A673 (cell line): ENCODE data around the gene EFNA3. TPM values are rescaled to one million over a fixed set of nuclear protein-coding genes. Genes with fewer than 3 reads are reported as not detected.

Source experiments
- BruUV-seq: library from RNA; stranded (reverse); fragments of 400-500 nt; replicated peaks from 2 replicates; lab custom pipeline; 2021; lab: Mats Ljungman, UMichigan
- CTCF ChIA-PET: fragments of 300-600 bp; sonication (Branson Sonifier 250); formaldehyde crosslinking; loops from one replicate; lab custom pipeline; 2022; ENCODE audit warnings: antibody characterized with exemption; lab: Charles Lee
- POLR2A ChIA-PET: fragments of 300-600 bp; sonication (Branson Sonifier 250); formaldehyde crosslinking; loops from one replicate; lab custom pipeline; 2022; ENCODE audit warnings: antibody characterized with exemption; ENCODE audit not compliant: low non-redundant PET; lab: Charles Lee
- DNase-seq: peaks from one replicate; pipeline ENCODE4 v3.0.0-alpha.2; 2015; ENCODE audit warnings: low spot score
- H3K27ac ChIP-seq: fragments of 200-600 bp; sonication (generic); 2 replicates; pipeline ENCODE4 v1.5.1; 2016; ENCODE audit warnings: mixed run types, low read depth, mild to moderate bottlenecking, mixed read lengths, antibody characterized with exemption, low read length; ENCODE audit not compliant: poor library complexity, severe bottlenecking
- H3K27me3 ChIP-seq: fragments of 200-600 bp; sonication (generic); replicated peaks from 2 replicates; pipeline ENCODE4 v1.6.1; 2017; ENCODE audit warnings: mixed run types, low read depth, mild to moderate bottlenecking, mixed read lengths, antibody characterized with exemption, low read length; ENCODE audit not compliant: insufficient read depth, poor library complexity
- H3K36me3 ChIP-seq: fragments of 200-600 bp; sonication (generic); 2 replicates; pipeline ENCODE4 v1.6.1; 2016; ENCODE audit warnings: mixed run types, mild to moderate bottlenecking, mixed read lengths, antibody characterized with exemption, low read length; ENCODE audit not compliant: insufficient read depth, poor library complexity, severe bottlenecking
- H3K4me1 ChIP-seq: fragments of 200-600 bp; sonication (generic); 2 replicates; pipeline ENCODE4 v1.6.1; 2017; ENCODE audit warnings: mixed run types, mild to moderate bottlenecking, mixed read lengths, antibody characterized with exemption, low read length; ENCODE audit not compliant: insufficient read depth, poor library complexity, severe bottlenecking
- H3K4me3 ChIP-seq: fragments of 200-600 bp; sonication (generic); 2 replicates; pipeline ENCODE4 v1.5.1; 2016; ENCODE audit warnings: low read depth, mixed run types, mild to moderate bottlenecking, mixed read lengths, low read length; ENCODE audit not compliant: poor library complexity, severe bottlenecking
- H3K9me3 ChIP-seq: fragments of 200-600 bp; sonication (generic); 2 replicates; pipeline ENCODE4 v1.6.1; 2016; ENCODE audit warnings: mixed run types, low read depth, mild to moderate bottlenecking, mixed read lengths, antibody characterized with exemption, low read length; ENCODE audit not compliant: poor library complexity, severe bottlenecking
- EZH2 ChIP-seq: fragments of 200-600 bp; sonication (generic); IDR thresholded peaks from 2 replicates; pipeline ENCODE4 v1.6.1; 2017; ENCODE audit warnings: borderline replicate concordance, low read depth, mild to moderate bottlenecking, mixed read lengths, antibody characterized with exemption, low read length; ENCODE audit not compliant: poor library complexity, severe bottlenecking
- intact Hi-C: fragments of 100-400 bp; cut with micrococcal nuclease; formaldehyde crosslinking; loops from one replicate; pipeline ENCODE4 v1.10.0; 2022; ENCODE audit not compliant: unreplicated experiment
- total RNA-seq: library from RNA; stranded (reverse); gene quantifications from 2 replicates; pipeline ENCODE4 v1.2.3, GENCODE V29; 2021
- TF ChIP-seq, protein P1 (sequence below): fragments of 300-800, 200-600 bp; sonication (generic); conservative IDR thresholded peaks from 2 replicates; pipeline ENCODE4 v1.5.1; 2017; ENCODE audit warnings: low read depth, mild to moderate bottlenecking, antibody characterized with exemption, low read length, moderate library complexity, mixed read lengths

The EFNA3 gene
- total RNA-seq, 1 experiment from 2014 or later = 5.8 TPM

DNA sequence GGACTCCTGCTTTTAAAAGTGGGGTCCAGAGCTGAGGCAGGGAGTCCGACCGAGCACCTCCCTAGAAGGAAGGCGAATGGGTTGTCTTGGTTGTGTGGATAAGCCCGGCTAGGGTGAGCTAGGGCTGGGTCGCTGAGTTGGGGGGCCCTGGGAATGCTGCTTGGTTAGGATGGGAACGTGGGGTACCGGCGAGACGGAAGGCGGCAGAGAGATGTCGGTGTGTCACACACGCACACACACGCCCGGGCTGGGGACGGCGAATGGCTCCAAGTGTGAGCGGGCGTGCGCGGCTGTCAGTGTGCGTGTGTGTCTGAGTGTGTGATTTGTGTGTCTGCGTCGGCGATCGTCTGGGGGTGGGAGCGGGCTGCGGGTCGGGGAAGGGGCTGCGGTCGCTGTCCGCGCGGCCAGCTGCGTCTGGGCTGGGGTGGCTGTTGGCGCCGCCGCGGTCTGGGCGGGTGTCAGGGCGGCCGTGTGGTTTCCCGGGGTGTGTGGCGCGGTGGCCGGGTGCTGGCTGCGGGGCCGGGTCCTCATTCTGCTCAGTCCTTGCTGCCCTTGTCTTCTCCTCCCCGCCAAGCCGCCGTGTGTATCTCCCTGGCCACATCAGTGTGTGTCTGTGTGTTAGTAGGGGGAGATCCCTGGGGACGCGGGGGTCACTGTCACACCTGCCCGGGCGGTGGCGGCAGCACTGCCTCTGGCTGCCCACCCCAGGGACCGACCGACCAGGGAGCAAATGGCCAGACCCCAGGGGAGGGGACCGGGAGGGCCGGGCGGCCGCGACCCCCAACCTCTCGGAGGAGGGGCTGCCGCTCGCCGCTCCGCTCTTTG, 1.1 kb downstream of the EFNA3 start:
- peaks cover 23% of the 10 kb centered on the region for H3K27me3 ChIP-seq
- no peak for DNase-seq
- H3K4me3 ChIP-seq = peak overlapping the region; percentile 63
- CTCF ChIA-PET = interaction anchor here (1.1 kb wide), 1 partner anchor 16 kb away, joined by 3 read pairs; the partner anchor contains the start of gene EFNA4
- POLR2A ChIA-PET = no interaction called here
- H3K9me3 ChIP-seq = no peaks in the 10 kb centered on the region
- intact Hi-C loops = loop anchor here (5.0 kb wide), 1 partner anchor 77 kb away; the partner anchor contains the start of gene ZBTB7B
- peak overlapping the region; percentile 55 for H3K27ac ChIP-seq
- H3K4me1 ChIP-seq = peaks cover 49% of the 10 kb centered on the region
- TF ChIP-seq, protein P1, sequence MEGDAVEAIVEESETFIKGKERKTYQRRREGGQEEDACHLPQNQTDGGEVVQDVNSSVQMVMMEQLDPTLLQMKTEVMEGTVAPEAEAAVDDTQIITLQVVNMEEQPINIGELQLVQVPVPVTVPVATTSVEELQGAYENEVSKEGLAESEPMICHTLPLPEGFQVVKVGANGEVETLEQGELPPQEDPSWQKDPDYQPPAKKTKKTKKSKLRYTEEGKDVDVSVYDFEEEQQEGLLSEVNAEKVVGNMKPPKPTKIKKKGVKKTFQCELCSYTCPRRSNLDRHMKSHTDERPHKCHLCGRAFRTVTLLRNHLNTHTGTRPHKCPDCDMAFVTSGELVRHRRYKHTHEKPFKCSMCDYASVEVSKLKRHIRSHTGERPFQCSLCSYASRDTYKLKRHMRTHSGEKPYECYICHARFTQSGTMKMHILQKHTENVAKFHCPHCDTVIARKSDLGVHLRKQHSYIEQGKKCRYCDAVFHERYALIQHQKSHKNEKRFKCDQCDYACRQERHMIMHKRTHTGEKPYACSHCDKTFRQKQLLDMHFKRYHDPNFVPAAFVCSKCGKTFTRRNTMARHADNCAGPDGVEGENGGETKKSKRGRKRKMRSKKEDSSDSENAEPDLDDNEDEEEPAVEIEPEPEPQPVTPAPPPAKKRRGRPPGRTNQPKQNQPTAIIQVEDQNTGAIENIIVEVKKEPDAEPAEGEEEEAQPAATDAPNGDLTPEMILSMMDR = no peak
- TF ChIP-seq EZH2 = no peak
- H3K36me3 ChIP-seq = no peaks in the 10 kb centered on the region
- no TSS peak for BruUV-seq

DNA sequence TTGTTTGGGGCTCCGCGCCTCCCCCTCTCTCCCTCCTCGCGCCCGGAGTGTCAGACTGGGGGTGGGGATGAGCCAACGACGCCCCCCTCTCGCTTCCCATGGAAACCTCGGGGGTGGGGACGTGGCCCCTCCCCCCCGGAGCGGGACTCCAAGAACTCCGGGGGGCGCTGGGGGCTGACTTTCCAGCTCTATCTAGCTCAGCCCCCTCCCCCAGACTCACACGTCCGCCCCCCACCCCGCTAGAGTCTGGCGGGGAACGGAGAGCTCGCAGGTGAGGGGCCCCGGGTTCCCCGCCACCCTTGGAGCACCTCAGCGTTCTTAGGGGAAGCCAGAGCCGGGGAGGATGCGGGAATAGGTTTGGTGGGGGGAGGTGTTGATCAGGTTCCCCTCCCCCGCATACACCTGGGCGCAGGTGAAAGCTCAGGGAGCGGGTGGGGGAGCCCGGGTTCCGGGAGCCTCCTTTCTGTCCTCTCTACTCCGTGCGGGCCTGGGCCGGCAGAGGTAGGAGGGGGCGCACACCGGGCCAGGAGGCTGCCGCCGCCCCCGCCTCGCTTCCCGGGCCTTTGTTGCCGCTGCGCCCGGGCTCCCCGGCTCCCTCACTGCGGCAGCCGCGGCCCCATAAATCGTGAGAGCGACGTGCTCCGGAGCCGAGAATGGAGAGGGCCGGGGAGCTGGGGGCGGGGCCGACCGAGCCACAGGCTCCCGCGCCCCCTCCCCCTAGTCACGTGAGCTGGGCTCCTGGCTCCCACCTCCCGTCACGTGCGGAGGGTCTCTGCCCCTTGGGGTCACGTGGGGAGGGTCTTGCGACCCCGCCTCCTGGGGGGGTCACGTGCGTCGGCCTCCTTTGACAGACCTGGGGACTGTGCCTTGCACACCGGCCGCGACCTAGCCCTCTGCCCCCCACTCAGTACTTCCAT, 1.9 kb downstream of the EFNA3 start:
- intact Hi-C loops = loop anchor here (5.0 kb wide), 1 partner anchor 78 kb away; the partner anchor contains the start of gene ZBTB7B
- TF ChIP-seq, protein P1 = no peak
- TF ChIP-seq EZH2 = no peak
- Histone ChIP-seq H3K27ac (peak overlapping the region; percentile 14), H3K9me3 (no peaks in the 10 kb centered on the region), H3K27me3 (peaks cover 23% of the 10 kb centered on the region), H3K4me1 (peaks cover 51% of the 10 kb centered on the region), H3K36me3 (no peaks in the 10 kb centered on the region), H3K4me3 (peak overlapping the region; percentile 63)
- BruUV-seq = no TSS peak
- peak; percentile 80 for DNase-seq
- POLR2A ChIA-PET = no interaction called here
- CTCF ChIA-PET = interaction anchor here (0.6 to 1.5 kb wide), 3 partner anchors 11 to 64 kb away, joined by 3 to 5 read pairs (median 4); no protein-coding TSS in a partner anchor
